ENCODE measurements around the gene ELF3.
A peak's percentile ranks its signal among the peaks of the same experiment; 100 is the strongest.
"Not testable (repeated sequence)": the region's sequence is repeated elsewhere in the genome, so short reads cannot be mapped to it uniquely, and the experiment has no call there.

Gene ELF3

DNA sequence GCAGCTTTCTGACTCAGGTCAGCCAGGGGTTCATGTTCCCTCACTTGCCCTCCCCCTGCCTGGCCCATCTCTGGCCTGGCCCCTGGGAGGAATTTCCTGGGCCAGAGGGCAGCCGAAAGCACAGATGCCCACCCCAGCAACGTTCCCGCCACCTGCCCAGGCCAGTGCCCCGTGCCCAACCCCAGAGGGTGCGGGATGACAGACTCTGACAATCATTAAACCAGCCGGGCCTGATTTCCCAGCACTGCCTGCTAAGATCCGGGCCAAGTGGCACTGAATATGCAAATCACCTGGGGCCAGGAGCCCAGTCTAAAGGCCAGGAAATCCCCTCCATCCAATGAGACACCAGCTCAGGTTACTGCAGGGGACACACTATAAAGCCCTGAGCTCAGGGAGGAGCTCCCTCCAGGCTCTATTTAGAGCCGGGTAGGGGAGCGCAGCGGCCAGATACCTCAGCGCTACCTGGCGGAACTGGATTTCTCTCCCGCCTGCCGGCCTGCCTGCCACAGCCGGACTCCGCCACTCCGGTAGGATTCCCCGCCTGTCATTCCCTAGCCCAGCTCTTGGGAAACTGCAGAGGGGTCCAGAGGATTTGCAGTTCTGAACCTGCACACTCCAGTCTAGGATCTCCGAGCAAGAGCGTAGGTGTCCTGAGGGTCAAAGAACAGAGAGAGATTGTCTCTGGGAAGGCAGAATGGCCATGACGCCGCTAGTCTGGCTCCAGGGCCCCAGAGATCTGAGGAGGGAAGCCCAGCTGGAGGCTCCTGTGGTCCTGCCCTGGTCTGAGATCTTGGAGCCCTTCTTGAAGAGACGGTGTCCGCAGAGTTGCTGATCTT, at the start of gene ELF3:
Gene ELF3 (plus strand): TSS at position 408 of the 836 bp plus-strand sequence. CDS start 550 bp downstream, outside the sequence.
- Histone ChIP-seq H3K4me3 (ENCODE audit: low read depth, low read length) (peak within 1 kb of the TSS; percentile 71), H3K4me1 (ENCODE audit: control insufficient read depth, insufficient read depth, low read length) (peaks cover 39% of the 10 kb centered on the region), H3K27me3 (ENCODE audit: control insufficient read depth, insufficient read depth, low read length) (no peaks in the 10 kb centered on the region), H3K36me3 (ENCODE audit: control insufficient read depth, insufficient read depth, low read length) (peaks cover 28% of the 10 kb centered on the region), H3K27ac (ENCODE audit: low read depth, low read length) (peak within 1 kb of the TSS; percentile 85), H3K9me3 (ENCODE audit: control insufficient read depth, insufficient read depth, low read length) (no peaks in the 10 kb centered on the region), H3K9ac (ENCODE audit: low read depth, low read length) (peak within 1 kb of the TSS; percentile 59)

DNA sequence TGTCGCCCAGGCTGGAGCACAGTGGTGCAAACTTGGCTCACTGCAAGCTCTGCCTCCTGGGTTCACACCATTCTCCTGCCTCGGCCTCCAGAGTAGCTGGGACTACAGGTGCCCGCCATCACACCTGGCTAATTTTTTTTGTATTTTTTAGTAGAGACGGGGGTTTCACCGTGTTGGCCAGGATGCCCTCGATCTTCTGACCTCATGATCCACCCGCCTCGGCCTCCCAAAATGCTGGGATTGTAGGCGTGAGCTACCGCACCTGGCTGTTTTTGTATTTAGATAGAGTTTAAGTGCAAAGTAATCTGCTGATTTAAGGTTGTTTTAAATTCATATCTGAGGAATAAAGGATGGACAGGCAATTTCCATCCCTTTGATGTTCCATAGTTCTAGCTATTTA, 48.0 kb upstream of the ELF3 start:
- H3K9me3 ChIP-seq (ENCODE audit: control insufficient read depth, insufficient read depth, low read length); H3K4me3 ChIP-seq (ENCODE audit: low read depth, low read length); H3K27ac ChIP-seq (ENCODE audit: low read depth, low read length); H3K4me1 ChIP-seq (ENCODE audit: control insufficient read depth, insufficient read depth, low read length); H3K9ac ChIP-seq (ENCODE audit: low read depth, low read length); H3K27me3 ChIP-seq (ENCODE audit: control insufficient read depth, insufficient read depth, low read length): not testable (repeated sequence)
- peaks cover 81% of the 10 kb centered on the region for H3K36me3 ChIP-seq (ENCODE audit: control insufficient read depth, insufficient read depth, low read length)

DNA sequence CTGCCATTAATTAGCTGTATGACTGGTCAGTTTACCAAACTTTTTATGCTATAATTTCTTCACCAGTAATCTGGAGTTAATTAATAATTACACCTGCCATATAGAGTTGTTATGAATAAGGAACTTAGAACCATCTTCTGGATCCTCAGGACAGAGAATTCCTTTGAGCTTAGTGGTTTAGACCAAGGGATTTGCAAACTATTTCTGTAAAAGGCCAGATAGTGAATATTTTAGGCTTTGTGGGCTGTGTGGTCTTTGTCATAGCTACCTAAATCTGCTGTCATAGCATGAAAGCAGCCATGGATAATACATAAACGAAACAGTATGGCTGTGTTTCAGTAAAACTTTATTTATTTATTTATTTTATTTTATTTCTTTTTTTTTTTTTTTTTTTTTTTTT, 46.1 kb upstream of the ELF3 start:
- Histone ChIP-seq H3K27me3 (ENCODE audit: control insufficient read depth, insufficient read depth, low read length) (no peaks in the 10 kb centered on the region), H3K36me3 (ENCODE audit: control insufficient read depth, insufficient read depth, low read length) (peaks cover 84% of the 10 kb centered on the region), H3K4me3 (ENCODE audit: low read depth, low read length) (no peak overlapping the region), H3K4me1 (ENCODE audit: control insufficient read depth, insufficient read depth, low read length) (no peaks in the 10 kb centered on the region), H3K27ac (ENCODE audit: low read depth, low read length) (no peak overlapping the region), H3K9me3 (ENCODE audit: control insufficient read depth, insufficient read depth, low read length) (no peaks in the 10 kb centered on the region), H3K9ac (ENCODE audit: low read depth, low read length) (no peak overlapping the region)

DNA sequence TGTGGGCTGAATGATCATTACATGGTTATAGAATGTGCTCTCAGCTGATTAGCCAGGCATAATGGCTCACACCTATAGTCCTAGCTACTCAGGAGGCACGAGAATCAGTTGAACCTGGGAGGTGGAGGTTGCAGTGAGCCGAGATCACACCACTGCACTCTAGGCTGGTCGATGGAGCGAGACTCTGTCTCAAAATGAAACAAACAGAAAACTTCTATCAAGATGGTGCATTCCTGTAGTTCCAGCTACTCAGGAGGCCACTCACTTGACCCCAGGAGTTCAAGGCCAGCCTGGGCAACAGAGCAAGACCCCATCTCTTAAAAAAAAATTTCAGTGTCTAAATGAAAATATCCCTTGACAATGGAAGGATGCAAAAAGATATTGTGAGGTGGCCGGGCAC, 44.2 kb upstream of the ELF3 start:
- Histone ChIP-seq H3K9ac (ENCODE audit: low read depth, low read length) (no peak overlapping the region), H3K36me3 (ENCODE audit: control insufficient read depth, insufficient read depth, low read length) (peaks cover 91% of the 10 kb centered on the region), H3K4me1 (ENCODE audit: control insufficient read depth, insufficient read depth, low read length) (no peaks in the 10 kb centered on the region), H3K9me3 (ENCODE audit: control insufficient read depth, insufficient read depth, low read length) (no peaks in the 10 kb centered on the region), H3K27ac (ENCODE audit: low read depth, low read length) (no peak overlapping the region), H3K4me3 (ENCODE audit: low read depth, low read length) (no peak overlapping the region), H3K27me3 (ENCODE audit: control insufficient read depth, insufficient read depth, low read length) (no peaks in the 10 kb centered on the region)

DNA sequence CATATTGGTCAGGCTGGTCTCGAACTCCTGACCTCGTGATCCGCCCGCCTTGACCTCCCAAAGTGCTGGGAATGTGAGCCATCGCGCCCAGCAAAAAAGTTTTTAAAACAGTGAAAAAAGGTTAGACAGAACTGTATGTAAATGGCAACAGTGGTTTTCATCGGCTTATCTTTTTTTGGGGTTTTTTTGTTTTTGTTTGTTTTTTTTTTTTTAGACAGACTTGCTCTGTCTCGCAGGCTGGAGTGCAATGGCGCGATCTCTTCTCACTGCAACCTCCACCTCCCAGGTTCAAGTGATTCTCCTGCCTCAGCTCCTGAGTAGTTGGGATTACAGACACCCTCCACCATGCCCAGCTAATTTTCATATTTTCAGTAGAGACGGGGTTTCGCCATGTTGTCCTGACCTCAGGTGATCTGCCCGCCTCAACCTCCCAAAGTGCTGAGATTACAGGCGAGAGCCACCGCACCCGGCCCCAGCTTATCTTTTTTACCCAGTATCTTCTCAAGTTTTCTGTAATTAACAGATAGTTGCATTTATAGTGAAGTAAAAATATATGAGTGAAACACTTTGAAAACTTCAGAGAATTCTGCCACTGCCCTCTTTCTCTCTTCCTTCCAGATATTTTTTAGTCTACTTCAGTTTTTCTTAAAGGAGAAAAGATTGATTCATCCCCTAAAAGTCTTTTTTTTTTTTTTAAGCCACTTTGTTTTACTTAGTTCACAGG, 42.0 kb upstream of the ELF3 start:
- no peaks in the 10 kb centered on the region for H3K9me3 ChIP-seq (ENCODE audit: control insufficient read depth, insufficient read depth, low read length)
- H3K4me1 ChIP-seq (ENCODE audit: control insufficient read depth, insufficient read depth, low read length) = no peaks in the 10 kb centered on the region
- H3K9ac ChIP-seq (ENCODE audit: low read depth, low read length) = no peak overlapping the region
- peaks cover 70% of the 10 kb centered on the region for H3K36me3 ChIP-seq (ENCODE audit: control insufficient read depth, insufficient read depth, low read length)
- H3K27me3 ChIP-seq (ENCODE audit: control insufficient read depth, insufficient read depth, low read length) = no peaks in the 10 kb centered on the region
- H3K27ac ChIP-seq (ENCODE audit: low read depth, low read length) = no peak overlapping the region
- no peak overlapping the region for H3K4me3 ChIP-seq (ENCODE audit: low read depth, low read length)

DNA sequence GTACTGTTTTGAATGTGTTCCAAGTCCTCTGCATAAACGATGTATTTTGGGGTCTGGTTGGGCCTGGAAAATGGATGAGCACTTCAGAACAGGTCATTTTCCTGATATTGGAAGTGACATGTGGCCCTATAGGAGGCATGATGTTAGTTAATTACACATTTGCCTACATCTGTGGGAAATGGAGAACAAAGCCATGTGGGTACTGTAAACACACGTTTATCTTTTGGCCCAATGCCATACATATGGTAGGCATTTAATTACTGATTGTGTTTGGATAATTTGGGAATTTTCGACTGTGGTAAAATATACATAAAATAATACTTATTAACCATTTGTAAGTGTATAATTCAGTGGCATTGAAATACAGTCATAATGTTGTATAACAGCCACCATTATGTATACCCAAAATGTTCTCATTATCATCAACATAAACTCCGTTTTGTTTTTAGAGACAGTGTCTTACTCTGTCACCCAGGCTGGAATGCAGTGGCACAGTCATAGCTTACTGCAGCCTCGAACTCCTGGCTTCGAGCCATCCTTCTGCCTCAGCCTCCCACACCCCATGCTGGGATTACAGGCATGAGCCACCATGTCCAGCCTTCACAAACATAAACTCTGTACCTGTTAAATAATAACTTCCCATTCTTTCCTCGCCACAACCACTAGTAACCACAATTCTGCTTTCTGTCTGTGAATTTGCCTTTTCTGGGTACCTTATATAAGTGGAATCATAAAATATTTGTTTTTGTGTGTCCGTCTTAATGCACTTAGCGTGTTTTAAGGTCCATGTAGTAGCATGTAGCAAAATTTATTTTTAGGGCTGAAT, 39.8 kb upstream of the ELF3 start:
- no peaks in the 10 kb centered on the region for H3K27me3 ChIP-seq (ENCODE audit: control insufficient read depth, insufficient read depth, low read length)
- H3K4me1 ChIP-seq (ENCODE audit: control insufficient read depth, insufficient read depth, low read length) = no peaks in the 10 kb centered on the region
- H3K27ac ChIP-seq (ENCODE audit: low read depth, low read length) = no peak overlapping the region
- no peak overlapping the region for H3K9ac ChIP-seq (ENCODE audit: low read depth, low read length)
- no peaks in the 10 kb centered on the region for H3K9me3 ChIP-seq (ENCODE audit: control insufficient read depth, insufficient read depth, low read length)
- no peak overlapping the region for H3K4me3 ChIP-seq (ENCODE audit: low read depth, low read length)
- peaks cover 53% of the 10 kb centered on the region for H3K36me3 ChIP-seq (ENCODE audit: control insufficient read depth, insufficient read depth, low read length)

DNA sequence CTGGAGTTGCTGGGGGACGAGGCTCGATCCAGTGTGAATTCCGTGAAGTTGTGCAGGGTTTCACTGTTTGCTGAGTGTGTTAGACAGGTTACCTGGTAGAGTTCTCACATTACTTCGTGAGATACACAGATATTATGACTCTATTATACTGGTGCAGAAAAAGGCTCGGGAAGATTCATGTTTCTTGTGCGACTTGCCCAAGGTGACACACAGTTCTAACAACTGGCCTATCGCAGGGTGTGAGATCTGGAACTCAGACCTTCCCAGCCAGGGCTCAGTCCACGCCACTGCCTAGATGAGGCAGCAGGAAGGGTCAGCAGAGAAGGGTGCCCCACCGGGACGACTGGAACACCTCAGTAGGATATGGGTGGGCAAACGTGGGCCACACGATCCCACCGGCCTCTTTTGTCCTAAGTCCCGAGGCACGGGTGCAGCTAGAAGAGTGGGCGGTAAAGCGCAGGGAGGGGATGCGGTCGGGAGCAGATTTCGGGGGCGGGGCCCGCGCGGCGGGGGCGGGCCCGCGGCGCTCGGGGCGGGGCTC, 28.2 kb upstream of the ELF3 start:
- Histone ChIP-seq H3K9ac (ENCODE audit: low read depth, low read length) (no peak overlapping the region), H3K36me3 (ENCODE audit: control insufficient read depth, insufficient read depth, low read length) (0 out of 2 replicates have a peak, but pooled peaks cover 3% of the 10 kb centered on the region), H3K4me3 (ENCODE audit: low read depth, low read length) (peak overlapping the region; percentile 89), H3K27ac (ENCODE audit: low read depth, low read length) (no peak overlapping the region), H3K4me1 (ENCODE audit: control insufficient read depth, insufficient read depth, low read length) (no peaks in the 10 kb centered on the region), H3K27me3 (ENCODE audit: control insufficient read depth, insufficient read depth, low read length) (no peaks in the 10 kb centered on the region), H3K9me3 (ENCODE audit: control insufficient read depth, insufficient read depth, low read length) (no peaks in the 10 kb centered on the region)

DNA sequence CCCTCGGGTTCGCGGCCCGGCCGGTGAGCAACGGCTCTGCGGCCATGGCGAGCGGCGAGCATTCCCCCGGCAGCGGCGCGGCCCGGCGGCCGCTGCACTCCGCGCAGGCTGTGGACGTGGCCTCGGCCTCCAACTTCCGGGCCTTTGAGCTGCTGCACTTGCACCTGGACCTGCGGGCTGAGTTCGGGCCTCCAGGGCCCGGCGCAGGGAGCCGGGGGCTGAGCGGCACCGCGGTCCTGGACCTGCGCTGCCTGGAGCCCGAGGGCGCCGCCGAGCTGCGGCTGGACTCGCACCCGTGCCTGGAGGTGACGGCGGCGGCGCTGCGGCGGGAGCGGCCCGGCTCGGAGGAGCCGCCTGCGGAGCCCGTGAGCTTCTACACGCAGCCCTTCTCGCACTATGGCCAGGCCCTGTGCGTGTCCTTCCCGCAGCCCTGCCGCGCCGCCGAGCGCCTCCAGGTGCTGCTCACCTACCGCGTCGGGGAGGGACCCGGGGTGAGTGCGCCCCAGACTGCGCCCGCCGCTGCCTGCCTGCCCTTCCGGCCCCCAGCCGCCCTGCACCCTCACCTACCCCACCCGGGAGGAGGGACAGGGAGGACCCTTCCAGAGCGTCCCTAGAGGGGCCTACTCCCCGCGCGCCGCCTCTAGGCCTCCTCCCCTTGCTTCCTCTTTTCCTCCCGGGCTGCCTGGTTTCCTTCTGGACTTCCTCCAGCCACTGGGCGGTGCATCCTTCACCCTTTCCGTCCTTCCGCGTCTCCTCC, 27.6 kb upstream of the ELF3 start, which contains the start of gene RNPEP:
Gene RNPEP (plus strand): TSS at position 26 of the 757 bp plus-strand sequence. CDS start 19 bp downstream, at position 45.
- H3K27ac ChIP-seq (ENCODE audit: low read depth, low read length) = peak within 1 kb of the TSS; percentile 73
- H3K27me3 ChIP-seq (ENCODE audit: control insufficient read depth, insufficient read depth, low read length) = no peaks in the 10 kb centered on the region
- H3K36me3 ChIP-seq (ENCODE audit: control insufficient read depth, insufficient read depth, low read length) = 0 out of 2 replicates have a peak, but pooled peaks cover 3% of the 10 kb centered on the region
- no peaks in the 10 kb centered on the region for H3K9me3 ChIP-seq (ENCODE audit: control insufficient read depth, insufficient read depth, low read length)
- no peaks in the 10 kb centered on the region for H3K4me1 ChIP-seq (ENCODE audit: control insufficient read depth, insufficient read depth, low read length)
- H3K9ac ChIP-seq (ENCODE audit: low read depth, low read length) = peak within 1 kb of the TSS; percentile 77
- H3K4me3 ChIP-seq (ENCODE audit: low read depth, low read length) = peak within 1 kb of the TSS; percentile 89

DNA sequence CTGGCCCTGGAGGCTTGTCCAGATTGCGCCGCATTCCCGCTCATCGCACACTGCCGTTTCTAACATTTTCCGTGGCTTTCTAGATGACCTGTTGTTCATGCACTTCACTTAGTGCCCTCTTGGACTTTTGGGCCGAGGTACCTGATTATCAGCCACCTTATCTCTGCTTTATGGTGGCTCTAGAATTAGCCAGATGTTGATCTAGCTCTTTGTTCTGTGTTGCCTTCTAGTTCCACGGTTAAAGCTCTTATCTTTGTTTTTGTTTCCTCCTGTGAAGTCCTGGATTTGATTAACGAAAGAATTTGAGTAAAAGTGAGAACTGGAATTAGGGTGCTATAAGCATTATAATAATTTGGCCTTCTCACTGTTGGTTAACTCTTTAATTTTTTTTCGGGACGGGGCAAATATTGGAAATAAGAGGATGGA, 27.0 kb upstream of the ELF3 start:
- no peaks in the 10 kb centered on the region for H3K27me3 ChIP-seq (ENCODE audit: control insufficient read depth, insufficient read depth, low read length)
- H3K36me3 ChIP-seq (ENCODE audit: control insufficient read depth, insufficient read depth, low read length) = peaks cover 3% of the 10 kb centered on the region
- peak overlapping the region; percentile 51 for H3K27ac ChIP-seq (ENCODE audit: low read depth, low read length)
- H3K9ac ChIP-seq (ENCODE audit: low read depth, low read length) = peak overlapping the region; percentile 65
- H3K9me3 ChIP-seq (ENCODE audit: control insufficient read depth, insufficient read depth, low read length) = no peaks in the 10 kb centered on the region
- no peaks in the 10 kb centered on the region for H3K4me1 ChIP-seq (ENCODE audit: control insufficient read depth, insufficient read depth, low read length)
- peak overlapping the region; percentile 89 for H3K4me3 ChIP-seq (ENCODE audit: low read depth, low read length)

DNA sequence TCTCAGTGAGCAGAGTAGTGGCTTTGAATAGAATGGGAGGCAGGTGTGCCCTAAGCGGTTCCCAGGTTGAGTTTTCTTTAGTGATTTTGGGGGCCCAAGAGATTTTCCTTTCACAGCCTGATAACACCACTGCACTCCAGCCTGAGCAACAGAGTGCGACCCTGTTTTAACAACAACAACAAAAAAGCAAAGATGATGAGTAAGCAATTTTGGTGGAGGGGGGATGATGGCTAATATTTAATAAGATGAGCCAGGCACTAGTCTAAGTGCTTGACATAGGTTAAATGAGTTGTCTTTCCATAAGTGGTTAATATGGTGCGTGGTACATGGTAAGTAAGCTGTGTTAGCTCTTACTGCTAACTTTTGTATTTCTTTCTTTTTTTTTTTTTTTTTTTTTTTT, 25.9 kb upstream of the ELF3 start:
- Histone ChIP-seq H3K27ac (ENCODE audit: low read depth, low read length) (no peak overlapping the region), H3K27me3 (ENCODE audit: control insufficient read depth, insufficient read depth, low read length) (no peaks in the 10 kb centered on the region), H3K4me1 (ENCODE audit: control insufficient read depth, insufficient read depth, low read length) (no peaks in the 10 kb centered on the region), H3K9ac (ENCODE audit: low read depth, low read length) (no peak overlapping the region), H3K36me3 (ENCODE audit: control insufficient read depth, insufficient read depth, low read length) (peaks cover 14% of the 10 kb centered on the region), H3K9me3 (ENCODE audit: control insufficient read depth, insufficient read depth, low read length) (no peaks in the 10 kb centered on the region), H3K4me3 (ENCODE audit: low read depth, low read length) (no peak overlapping the region)
